Thymus (tissue), 11 donors: ENCODE data around the gene IL22. TPM values are rescaled to one million over a fixed set of nuclear protein-coding genes. Genes with fewer than 3 reads are reported as not detected.

Experiments used
- DNase-seq, 9 donors: peaks; one replicate each; pipeline ENCODE4 v3.0.0-alpha.2; 2013; ENCODE audit warnings: low spot score in 9 of 9, low read depth in 6 of 9, missing footprints in 1 of 9
- H3K27ac ChIP-seq, 2 donors: one replicate each; pipeline ENCODE4 v1.5.1; 2013; ENCODE audit warnings: control low read depth in 1 of 2, low read depth in 1 of 2, low read length in 1 of 2, mild to moderate bottlenecking in 1 of 2, moderate library complexity in 1 of 2
- H3K27me3 ChIP-seq, 2 donors: one replicate each; pipeline ENCODE4 v1.5.1; 2013; ENCODE audit warnings: low read length in 1 of 2; ENCODE audit not compliant: control insufficient read depth in 2 of 2, insufficient read depth in 1 of 2
- H3K36me3 ChIP-seq, 2 donors: one replicate each; pipeline ENCODE4 v1.5.1; 2013; ENCODE audit warnings: low read length in 1 of 2, mild to moderate bottlenecking in 1 of 2, moderate library complexity in 1 of 2; ENCODE audit not compliant: control insufficient read depth in 2 of 2, insufficient read depth in 2 of 2
- H3K4me1 ChIP-seq, 2 donors: one replicate each; pipeline ENCODE4 v1.5.1; 2013; ENCODE audit warnings: low read length in 2 of 2; ENCODE audit not compliant: control insufficient read depth in 2 of 2, insufficient read depth in 2 of 2
- H3K4me3 ChIP-seq, 2 donors: one replicate each; pipeline ENCODE4 v1.5.1; 2013; ENCODE audit warnings: low read length in 2 of 2, control low read depth in 1 of 2, mild to moderate bottlenecking in 1 of 2
- H3K9me3 ChIP-seq, 2 donors: one replicate each; pipeline ENCODE4 v1.5.1; 2013; ENCODE audit warnings: low read length in 1 of 2, mild to moderate bottlenecking in 1 of 2; ENCODE audit not compliant: control insufficient read depth in 2 of 2, insufficient read depth in 1 of 2
- WGBS: extraction: QIAGEN DNeasy Blood & Tissue Kit; methylation state at CpG from one replicate; pipeline ENCODE4 v1.1.7; 2013; 5-methylcytosine and 5-hydroxymethylcytosine counted together
- polyA plus RNA-seq: library from polyadenylated mRNA; stranded (reverse); fragments of 200-250 nt; gene quantifications from one replicate; pipeline ENCODE4 v1.2.3, GENCODE V29; 2013
- total RNA-seq: library from RNA; stranded (reverse); fragments of 120-200 nt; gene quantifications from one replicate; pipeline ENCODE4 v1.2.4, GENCODE V29; 2013
- donor health status: healthy.

Gene IL22
- total and polyA plus RNA-seq, 2 donors = 0.38 to 1.1 TPM

GRCh38 chr12:68285541-68285940, 32.1 kb upstream of the IL22 start:
- Histone ChIP-seq H3K27ac (no peak overlapping the region), H3K4me3 (no peak overlapping the region), H3K36me3 (no peaks in the 10 kb centered on the region), H3K4me1 (no peaks in the 10 kb centered on the region), H3K27me3 (no peaks in the 10 kb centered on the region), H3K9me3 (peaks cover 0 to 3% of the 10 kb centered on the region in 2 donors)
- WGBS = 97% methylated on average over 3 of the region's 3 CpGs
- no peak for DNase-seq

- Histone ChIP-seq H3K4me1 (no peaks in the 10 kb centered on the region), H3K27me3 (no peaks in the 10 kb centered on the region), H3K27ac (no peak overlapping the region), H3K4me3 (no peak overlapping the region), H3K9me3 (peaks cover 0 to 3% of the 10 kb centered on the region in 2 donors), H3K36me3 (no peaks in the 10 kb centered on the region)
- 96% methylated on average over 4 of the region's 4 CpGs for WGBS
- DNase-seq = no peak
Observed at GRCh38 chr12:68281322-68282077, 28.1 kb upstream of the IL22 start.

- no peak for DNase-seq
- Histone ChIP-seq H3K4me1 (no peaks in the 10 kb centered on the region), H3K36me3 (no peaks in the 10 kb centered on the region), H3K27me3 (no peaks in the 10 kb centered on the region), H3K4me3 (no peak overlapping the region), H3K27ac (no peak overlapping the region), H3K9me3 (no peaks in the 10 kb centered on the region)
- 96% methylated on average over 2 of the region's 2 CpGs for WGBS
Observed at GRCh38 chr12:68280240-68280639, 26.8 kb upstream of the IL22 start.

- no peaks in the 10 kb centered on the region for H3K9me3 ChIP-seq
- 97% methylated on average over 5 of the region's 5 CpGs for WGBS
Observed at GRCh38 chr12:68279227-68280054, 26.0 kb upstream of the IL22 start.

GRCh38 chr12:68276402-68276930, 23.1 kb upstream of the IL22 start:
- WGBS = 97% methylated on average over 6 of the region's 6 CpGs
- no peaks in the 10 kb centered on the region for H3K9me3 ChIP-seq
- no peaks in the 10 kb centered on the region for H3K36me3 ChIP-seq
- no peak overlapping the region for H3K4me3 ChIP-seq
- no peaks in the 10 kb centered on the region for H3K27me3 ChIP-seq
- no peaks in the 10 kb centered on the region for H3K4me1 ChIP-seq
- no peak for DNase-seq
- H3K27ac ChIP-seq = no peak overlapping the region

More at GRCh38 chr12:68279227-68280054, 26.0 kb upstream of the IL22 start:
- no peak for DNase-seq
- H3K36me3 ChIP-seq = no peaks in the 10 kb centered on the region
- H3K27ac ChIP-seq = no peak overlapping the region
- no peaks in the 10 kb centered on the region for H3K4me1 ChIP-seq
- no peaks in the 10 kb centered on the region for H3K27me3 ChIP-seq
- H3K4me3 ChIP-seq = no peak overlapping the region

- no peak for DNase-seq
- Histone ChIP-seq H3K27ac (no peak overlapping the region), H3K27me3 (no peaks in the 10 kb centered on the region), H3K9me3 (no peaks in the 10 kb centered on the region), H3K36me3 (no peaks in the 10 kb centered on the region), H3K4me1 (no peaks in the 10 kb centered on the region), H3K4me3 (no peak overlapping the region)
Observed at GRCh38 chr12:68272732-68273131, 19.3 kb upstream of the IL22 start.

GRCh38 chr12:68271346-68271745, 17.9 kb upstream of the IL22 start:
- H3K27me3 ChIP-seq = no peaks in the 10 kb centered on the region
- 94% methylated on average over 8 of the region's 8 CpGs for WGBS
- H3K4me1 ChIP-seq = no peaks in the 10 kb centered on the region
- DNase-seq = no peak
- H3K4me3 ChIP-seq = no peak overlapping the region
- no peaks in the 10 kb centered on the region for H3K9me3 ChIP-seq
- no peak overlapping the region for H3K27ac ChIP-seq
- no peaks in the 10 kb centered on the region for H3K36me3 ChIP-seq

GRCh38 chr12:68270358-68270757, 17.0 kb upstream of the IL22 start:
- no peaks in the 10 kb centered on the region for H3K4me1 ChIP-seq
- H3K27me3 ChIP-seq = no peaks in the 10 kb centered on the region
- DNase-seq = no peak
- H3K9me3 ChIP-seq = no peaks in the 10 kb centered on the region
- WGBS = 96% methylated on average over 3 of the region's 3 CpGs
- no peaks in the 10 kb centered on the region for H3K36me3 ChIP-seq
- no peak overlapping the region for H3K27ac ChIP-seq
- H3K4me3 ChIP-seq = no peak overlapping the region

- no peak overlapping the region for H3K4me3 ChIP-seq
- H3K4me1 ChIP-seq = no peaks in the 10 kb centered on the region
- H3K9me3 ChIP-seq = no peaks in the 10 kb centered on the region
- no peak for DNase-seq
- H3K27me3 ChIP-seq = no peaks in the 10 kb centered on the region
- no peaks in the 10 kb centered on the region for H3K36me3 ChIP-seq
- 99% methylated on average over 2 of the region's 2 CpGs for WGBS
- no peak overlapping the region for H3K27ac ChIP-seq
Observed at GRCh38 chr12:68269779-68270178, 16.4 kb upstream of the IL22 start.
